Smooth muscle cell (in vitro differentiated cells): ENCODE measurements around the gene HOXB3. TPM values are rescaled to one million over a fixed set of nuclear protein-coding genes. Genes with fewer than 3 reads are reported as not detected.

Experiments used
- DNase-seq: peaks from one replicate; lab custom pipeline; 2025; ENCODE audit not compliant: unreplicated experiment; lab: John Stamatoyannopoulos, UW
- H2AFZ ChIP-seq: fragments of 200-600 bp; sonication (generic); 2 replicates; pipeline ENCODE4 v1.6.0; 2016; ENCODE audit warnings: antibody characterized with exemption, low read depth, mild to moderate bottlenecking
- H3F3A ChIP-seq: fragments of 200-600 bp; sonication (generic); 2 replicates; pipeline ENCODE4 v1.6.0; 2017; ENCODE audit warnings: antibody characterized with exemption, low read depth
- H3K27ac ChIP-seq: fragments of 200-600 bp; sonication (generic); 2 replicates; pipeline ENCODE4 v1.5.1; 2016; ENCODE audit warnings: low read depth, mild to moderate bottlenecking
- H3K27me3 ChIP-seq: fragments of 200-600 bp; sonication (generic); 2 replicates; pipeline ENCODE4 v1.6.1; 2016; ENCODE audit warnings: low read depth, mild to moderate bottlenecking
- H3K36me3 ChIP-seq: fragments of 200-600 bp; sonication (generic); 2 replicates; pipeline ENCODE4 v1.5.1; 2016; ENCODE audit warnings: low read depth
- H3K4me1 ChIP-seq: fragments of 200-600 bp; sonication (generic); 2 replicates; pipeline ENCODE4 v1.5.1; 2016; ENCODE audit warnings: low read depth
- H3K4me2 ChIP-seq: fragments of 200-600 bp; sonication (generic); 2 replicates; pipeline ENCODE4 v1.6.0; 2016; ENCODE audit warnings: mild to moderate bottlenecking
- H3K4me3 ChIP-seq: fragments of 200-600 bp; sonication (generic); 2 replicates; pipeline ENCODE4 v1.5.1; 2016; ENCODE audit warnings: mild to moderate bottlenecking
- H3K79me2 ChIP-seq: fragments of 200-600 bp; sonication (generic); 2 replicates; pipeline ENCODE4 v1.6.0; 2016; ENCODE audit warnings: low read depth, mild to moderate bottlenecking
- H3K9ac ChIP-seq: fragments of 200-600 bp; sonication (generic); 2 replicates; pipeline ENCODE4 v1.6.0; 2016; ENCODE audit warnings: low read depth
- H3K9me3 ChIP-seq: fragments of 200-600 bp; sonication (generic); replicated peaks from 2 replicates; pipeline ENCODE4 v1.5.1; 2016; ENCODE audit warnings: low read depth
- H4K20me1 ChIP-seq: fragments of 200-600 bp; sonication (generic); 2 replicates; pipeline ENCODE4 v1.6.0; 2016; ENCODE audit warnings: low read depth
- WGBS: methylation state at CpG from one replicate; pipeline ENCODE4 v1.1.7; 2016; ENCODE audit warnings: low lambda C conversion rate; 5-methylcytosine and 5-hydroxymethylcytosine counted together
- polyA plus RNA-seq: library from polyadenylated mRNA; unstranded; fragments of >200 nt; fragmentation: Nextera tagmentation; extraction: Ambion mirVana; gene quantifications from 2 replicates; pipeline ENCODE4 v1.2.1, GENCODE V29; 2016
- total RNA-seq: library from RNA; depleted of rRNA; stranded (reverse); fragments of >200 nt; gene quantifications from 2 replicates; pipeline ENCODE4 v1.2.3, GENCODE V29; 2014
- TF ChIP-seq, protein P1 (sequence below): fragments of 200-600 bp; sonication (generic); IDR thresholded peaks from 2 replicates; pipeline ENCODE4 v1.5.1; 2017; ENCODE audit warnings: borderline replicate concordance, mild to moderate bottlenecking, antibody characterized with exemption; ENCODE audit not compliant: insufficient read depth, poor library complexity, severe bottlenecking

The HOXB3 gene
- total and polyA plus RNA-seq, 2 experiments from 2014 or later: 2.8 to 5.1 TPM

DNA sequence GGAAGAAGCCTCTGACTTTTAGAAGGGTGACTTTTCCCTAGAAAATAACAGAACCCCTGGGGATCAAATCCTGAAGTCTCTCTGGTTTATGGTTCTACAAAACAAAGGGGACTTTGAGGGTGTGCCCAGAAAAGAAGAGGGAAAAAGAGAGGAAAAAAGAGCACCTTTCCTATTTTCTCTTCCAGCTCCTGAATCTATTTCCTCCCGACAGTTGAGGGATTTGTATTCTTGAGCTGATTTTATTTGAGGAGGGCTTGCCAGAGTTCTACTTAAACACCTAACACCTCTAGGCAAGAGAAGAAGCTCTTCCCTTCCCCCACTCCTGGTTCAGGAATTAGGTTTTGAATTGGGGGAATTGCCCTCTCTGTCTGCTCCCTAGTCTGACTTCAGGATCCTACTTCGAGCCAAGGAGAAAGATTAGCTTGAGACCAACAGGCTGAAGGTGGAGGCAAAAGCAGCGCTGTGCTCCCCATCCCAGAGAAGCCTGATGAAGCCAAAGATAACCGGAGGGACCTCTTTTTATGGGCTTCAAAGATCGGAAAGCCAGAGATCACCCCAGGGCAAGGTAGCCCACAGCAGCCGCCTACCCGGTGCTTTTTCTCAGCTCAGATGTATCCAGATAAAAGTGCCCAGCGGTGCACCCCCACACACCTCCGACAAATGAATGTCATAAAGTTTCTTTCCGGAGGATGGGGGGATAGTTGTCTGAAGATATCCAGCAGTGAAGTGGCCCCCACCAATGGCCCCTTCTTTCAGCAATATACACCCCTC lies 796 bp downstream of the HOXB3 start:
- H3F3A ChIP-seq: no peaks in the 10 kb centered on the region
- H3K4me1 ChIP-seq: peaks cover 9% of the 10 kb centered on the region
- no peak overlapping the region for H3K9ac ChIP-seq
- TF ChIP-seq, protein P1, sequence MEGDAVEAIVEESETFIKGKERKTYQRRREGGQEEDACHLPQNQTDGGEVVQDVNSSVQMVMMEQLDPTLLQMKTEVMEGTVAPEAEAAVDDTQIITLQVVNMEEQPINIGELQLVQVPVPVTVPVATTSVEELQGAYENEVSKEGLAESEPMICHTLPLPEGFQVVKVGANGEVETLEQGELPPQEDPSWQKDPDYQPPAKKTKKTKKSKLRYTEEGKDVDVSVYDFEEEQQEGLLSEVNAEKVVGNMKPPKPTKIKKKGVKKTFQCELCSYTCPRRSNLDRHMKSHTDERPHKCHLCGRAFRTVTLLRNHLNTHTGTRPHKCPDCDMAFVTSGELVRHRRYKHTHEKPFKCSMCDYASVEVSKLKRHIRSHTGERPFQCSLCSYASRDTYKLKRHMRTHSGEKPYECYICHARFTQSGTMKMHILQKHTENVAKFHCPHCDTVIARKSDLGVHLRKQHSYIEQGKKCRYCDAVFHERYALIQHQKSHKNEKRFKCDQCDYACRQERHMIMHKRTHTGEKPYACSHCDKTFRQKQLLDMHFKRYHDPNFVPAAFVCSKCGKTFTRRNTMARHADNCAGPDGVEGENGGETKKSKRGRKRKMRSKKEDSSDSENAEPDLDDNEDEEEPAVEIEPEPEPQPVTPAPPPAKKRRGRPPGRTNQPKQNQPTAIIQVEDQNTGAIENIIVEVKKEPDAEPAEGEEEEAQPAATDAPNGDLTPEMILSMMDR: no peak
- no peaks in the 10 kb centered on the region for H3K36me3 ChIP-seq
- peak overlapping the region; percentile 79 for H3K4me2 ChIP-seq
- peak overlapping the region; percentile 28 for H3K4me3 ChIP-seq
- WGBS: 22% methylated on average over 10 of the region's 10 CpGs
- no peak for DNase-seq
- peaks cover 65% of the 10 kb centered on the region for H3K79me2 ChIP-seq
- peaks cover 65% of the 10 kb centered on the region for H3K27me3 ChIP-seq
- H3K9me3 ChIP-seq: no peaks in the 10 kb centered on the region
- H4K20me1 ChIP-seq: peaks cover 94% of the 10 kb centered on the region
- H2AFZ ChIP-seq: no peak overlapping the region
- no peak overlapping the region for H3K27ac ChIP-seq

DNA sequence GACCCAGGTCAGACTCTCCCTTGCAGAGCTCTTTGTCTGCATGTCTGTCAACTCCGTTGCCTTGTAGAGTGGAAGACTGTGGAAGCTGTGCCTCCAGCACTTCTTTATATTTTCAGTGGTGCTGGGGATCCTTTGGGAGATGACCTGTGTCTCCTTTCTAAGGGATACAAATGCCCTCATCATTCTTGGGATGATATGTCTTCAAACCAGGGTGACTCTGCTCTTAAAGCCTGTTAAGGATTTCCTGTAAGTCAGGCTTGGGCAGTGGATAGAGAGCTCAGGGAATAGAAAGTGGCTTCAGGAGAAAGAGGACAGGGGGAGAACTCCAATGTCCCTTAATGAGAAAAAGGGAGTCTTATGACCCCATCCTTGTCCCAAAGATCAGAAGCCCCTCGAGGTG lies 1.5 kb downstream of the HOXB3 start:
- no peak overlapping the region for H3K9ac ChIP-seq
- no peak overlapping the region for H2AFZ ChIP-seq
- no peak overlapping the region for H3K27ac ChIP-seq
- peaks cover 9% of the 10 kb centered on the region for H3K4me1 ChIP-seq
- H3K4me2 ChIP-seq: peak overlapping the region; percentile 79
- peak overlapping the region; percentile 28 for H3K4me3 ChIP-seq
- 50% methylated on average over 2 of the region's 2 CpGs for WGBS
- H3K9me3 ChIP-seq: no peaks in the 10 kb centered on the region
- H3F3A ChIP-seq: no peaks in the 10 kb centered on the region
- peaks cover 99% of the 10 kb centered on the region for H4K20me1 ChIP-seq
- H3K79me2 ChIP-seq: peaks cover 71% of the 10 kb centered on the region
- DNase-seq: no peak
- peaks cover 72% of the 10 kb centered on the region for H3K27me3 ChIP-seq
- TF ChIP-seq, protein P1: no peak
- no peaks in the 10 kb centered on the region for H3K36me3 ChIP-seq

DNA sequence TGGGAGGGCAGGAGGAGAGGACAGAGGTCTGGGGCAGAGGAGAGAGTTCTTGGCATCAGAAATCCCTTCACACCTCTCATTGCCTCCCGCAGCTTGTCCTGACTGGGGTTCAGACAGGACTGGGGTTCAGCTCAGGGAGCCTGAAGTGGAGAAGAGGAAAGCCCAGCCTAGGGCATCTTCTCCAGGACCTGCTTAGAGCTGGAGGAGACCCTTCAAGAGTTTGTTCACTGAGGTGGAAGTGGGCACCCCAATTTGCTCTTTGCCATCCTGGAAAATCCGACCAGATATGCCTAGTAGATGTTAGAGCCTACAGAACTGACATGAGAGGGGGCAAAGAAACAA lies 2.0 kb downstream of the HOXB3 start:
- Histone ChIP-seq H3F3A (no peaks in the 10 kb centered on the region), H3K9me3 (no peaks in the 10 kb centered on the region), H2AFZ (no peak overlapping the region), H3K27ac (no peak overlapping the region), H4K20me1 (peaks cover 99% of the 10 kb centered on the region), H3K27me3 (peaks cover 77% of the 10 kb centered on the region), H3K9ac (no peak overlapping the region), H3K4me1 (peaks cover 4% of the 10 kb centered on the region), H3K4me3 (peak overlapping the region; percentile 14), H3K36me3 (no peaks in the 10 kb centered on the region), H3K79me2 (peaks cover 71% of the 10 kb centered on the region), H3K4me2 (peak overlapping the region; percentile 51)
- no peak for DNase-seq
- 66% methylated on average over 2 of the region's 2 CpGs for WGBS
- TF ChIP-seq, protein P1: no peak
